Vagina (tissue), 2 donors: Measurements from ENCODE around the gene KLHL9. TPM values are rescaled to one million over a fixed set of nuclear protein-coding genes. Genes with fewer than 3 reads are reported as not detected.
A peak's percentile ranks its signal among the peaks of the same experiment; 100 is the strongest.
"Not testable (repeated sequence)": the region's sequence is repeated elsewhere in the genome, so short reads cannot be mapped to it uniquely, and the experiment has no call there.

Source experiments
- DNase-seq, 2 donors: peaks; one replicate each; pipeline ENCODE4 v3.0.0-alpha.2; 2017; ENCODE audit errors: extremely low spot score in 2 of 2
- H3K27ac ChIP-seq: fragments of 200-600 bp; sonication (generic); one replicate; pipeline ENCODE4 v1.5.1; 2019
- H3K27me3 ChIP-seq: fragments of 200-600 bp; sonication (generic); one replicate; pipeline ENCODE4 v1.5.1; 2019
- H3K36me3 ChIP-seq, 2 donors: fragments of 200-600 bp; sonication (generic); one replicate each; pipeline ENCODE4 v1.5.1; 2017 to 2019
- H3K4me1 ChIP-seq: fragments of 200-600 bp; sonication (generic); one replicate; pipeline ENCODE4 v1.5.1; 2019
- H3K4me3 ChIP-seq, 2 donors: fragments of 200-600 bp; sonication (generic); 1 replicate in 1 of 2; 2 replicates in 1 of 2; pipeline ENCODE4 v1.5.1; 2016 to 2019
- H3K9me3 ChIP-seq: fragments of 200-600 bp; sonication (generic); one replicate; pipeline ENCODE4 v1.5.1; 2019
- POLR2A ChIP-seq, 2 donors: fragments of 450-650 bp; IDR thresholded peaks; one replicate each; pipeline ENCODE4 v1.6.1; 2017; ENCODE audit warnings: antibody characterized with exemption in 2 of 2, mild to moderate bottlenecking in 2 of 2, moderate library complexity in 2 of 2
- POLR2AphosphoS5 ChIP-seq, 2 donors: sonication (generic); formaldehyde crosslinking; IDR thresholded peaks; one replicate each; pipeline ENCODE4 v1.9.0; 2017; ENCODE audit warnings: antibody characterized with exemption in 2 of 2, mild to moderate bottlenecking in 2 of 2, low read depth in 1 of 2; ENCODE audit not compliant: insufficient read depth in 1 of 2
- intact Hi-C: fragments of 100-400 bp; cut with DNase I; formaldehyde crosslinking; loops from one replicate; pipeline ENCODE4 v1.15.1; 2023
- total RNA-seq: library from RNA; depleted of rRNA; stranded (reverse); fragments of >200 nt; gene quantifications from one replicate; pipeline ENCODE4 v1.2.3, GENCODE V29; 2016
- TF ChIP-seq, protein P1 (sequence below), 3 experiments: fragments of 450-650 bp in 2 of 3; fragments of 200-600 bp in 1 of 3; sonication (generic) in 1 of 3; IDR thresholded peaks; one replicate each; pipeline ENCODE4 v1.5.1; 2017 to 2019; ENCODE audit warnings: antibody characterized with exemption in 3 of 3, mild to moderate bottlenecking in 2 of 3, moderate library complexity in 2 of 3

The KLHL9 gene, protein sequence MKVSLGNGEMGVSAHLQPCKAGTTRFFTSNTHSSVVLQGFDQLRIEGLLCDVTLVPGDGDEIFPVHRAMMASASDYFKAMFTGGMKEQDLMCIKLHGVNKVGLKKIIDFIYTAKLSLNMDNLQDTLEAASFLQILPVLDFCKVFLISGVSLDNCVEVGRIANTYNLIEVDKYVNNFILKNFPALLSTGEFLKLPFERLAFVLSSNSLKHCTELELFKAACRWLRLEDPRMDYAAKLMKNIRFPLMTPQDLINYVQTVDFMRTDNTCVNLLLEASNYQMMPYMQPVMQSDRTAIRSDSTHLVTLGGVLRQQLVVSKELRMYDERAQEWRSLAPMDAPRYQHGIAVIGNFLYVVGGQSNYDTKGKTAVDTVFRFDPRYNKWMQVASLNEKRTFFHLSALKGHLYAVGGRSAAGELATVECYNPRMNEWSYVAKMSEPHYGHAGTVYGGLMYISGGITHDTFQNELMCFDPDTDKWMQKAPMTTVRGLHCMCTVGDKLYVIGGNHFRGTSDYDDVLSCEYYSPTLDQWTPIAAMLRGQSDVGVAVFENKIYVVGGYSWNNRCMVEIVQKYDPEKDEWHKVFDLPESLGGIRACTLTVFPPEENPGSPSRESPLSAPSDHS
- total RNA-seq, result 22.3 TPM

DNA sequence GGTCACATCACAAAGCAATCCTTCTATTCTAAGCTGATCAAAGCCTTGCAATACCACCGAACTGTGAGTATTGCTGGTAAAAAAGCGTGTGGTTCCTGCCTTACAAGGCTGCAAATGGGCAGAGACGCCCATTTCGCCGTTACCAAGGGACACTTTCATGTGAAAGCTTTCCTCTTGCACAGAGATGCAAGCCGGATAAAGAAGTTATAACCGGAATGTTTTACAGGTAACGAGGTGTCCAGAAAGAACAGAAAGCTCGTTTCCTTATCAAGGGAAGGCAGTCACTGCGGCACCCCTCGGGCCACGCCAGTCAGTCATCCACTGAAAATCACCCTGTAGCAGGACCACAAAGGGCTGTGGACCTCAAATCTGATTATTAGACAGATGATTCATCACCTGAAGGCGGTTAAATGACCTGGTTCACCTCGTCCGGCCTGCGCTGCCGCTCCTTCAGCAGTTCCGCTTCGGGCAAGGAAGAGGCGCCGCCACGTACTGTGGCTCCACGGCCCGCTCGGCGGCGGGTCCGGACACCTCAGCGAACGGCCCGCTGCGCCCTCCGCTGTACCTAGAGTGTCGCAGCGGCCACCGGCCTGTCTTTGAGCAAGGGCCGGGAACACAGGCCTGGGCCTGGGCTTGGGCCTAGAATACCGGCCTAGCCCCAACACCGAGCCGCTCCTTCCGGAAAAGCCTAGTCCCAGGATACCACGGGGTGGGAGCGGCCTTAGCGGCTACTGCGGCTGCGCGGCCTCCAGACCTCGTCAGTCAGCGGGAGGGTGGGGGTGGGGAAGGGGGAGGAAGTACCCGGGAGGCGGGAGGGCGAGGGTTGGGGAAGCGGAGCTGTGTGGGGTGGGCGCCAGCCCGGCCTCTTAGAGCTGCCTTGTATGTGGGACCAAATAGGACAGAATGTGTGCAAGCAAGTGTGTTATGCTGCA, at the start of gene KLHL9:
Gene KLHL9 (minus strand): TSS at position 704 of the 932 bp plus-strand sequence. CDS start 545 bp downstream, at position 159.
- H3K27me3 ChIP-seq, result no peaks in the 10 kb centered on the region
- H3K4me1 ChIP-seq, result peaks cover 45% of the 10 kb centered on the region
- TF ChIP-seq POLR2AphosphoS5 (IDR thresholded peaks at IDR 0.05; ENCODE audit: insufficient read depth in 1 of 2, low read depth in 1 of 2) (peak in 1 of 2 donors; percentile 96), POLR2A (IDR thresholded peaks at IDR 0.05) (peak in 1 of 2 donors; percentile 47)
- TF ChIP-seq, protein P1, sequence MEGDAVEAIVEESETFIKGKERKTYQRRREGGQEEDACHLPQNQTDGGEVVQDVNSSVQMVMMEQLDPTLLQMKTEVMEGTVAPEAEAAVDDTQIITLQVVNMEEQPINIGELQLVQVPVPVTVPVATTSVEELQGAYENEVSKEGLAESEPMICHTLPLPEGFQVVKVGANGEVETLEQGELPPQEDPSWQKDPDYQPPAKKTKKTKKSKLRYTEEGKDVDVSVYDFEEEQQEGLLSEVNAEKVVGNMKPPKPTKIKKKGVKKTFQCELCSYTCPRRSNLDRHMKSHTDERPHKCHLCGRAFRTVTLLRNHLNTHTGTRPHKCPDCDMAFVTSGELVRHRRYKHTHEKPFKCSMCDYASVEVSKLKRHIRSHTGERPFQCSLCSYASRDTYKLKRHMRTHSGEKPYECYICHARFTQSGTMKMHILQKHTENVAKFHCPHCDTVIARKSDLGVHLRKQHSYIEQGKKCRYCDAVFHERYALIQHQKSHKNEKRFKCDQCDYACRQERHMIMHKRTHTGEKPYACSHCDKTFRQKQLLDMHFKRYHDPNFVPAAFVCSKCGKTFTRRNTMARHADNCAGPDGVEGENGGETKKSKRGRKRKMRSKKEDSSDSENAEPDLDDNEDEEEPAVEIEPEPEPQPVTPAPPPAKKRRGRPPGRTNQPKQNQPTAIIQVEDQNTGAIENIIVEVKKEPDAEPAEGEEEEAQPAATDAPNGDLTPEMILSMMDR (IDR thresholded peaks at IDR 0.05), result no peak
- intact Hi-C loops, result loop anchor here (10.0 kb wide), 1 partner anchor 470 kb away; the partner anchor contains the start of gene MTAP
- DNase-seq, result no peak
- H3K4me3 ChIP-seq, result peak within 1 kb of the TSS; percentile 84 to 90
- H3K27ac ChIP-seq, result peak within 1 kb of the TSS; percentile 94
- H3K9me3 ChIP-seq, result no peaks in the 10 kb centered on the region
- H3K36me3 ChIP-seq, result no peaks in the 10 kb centered on the region

DNA sequence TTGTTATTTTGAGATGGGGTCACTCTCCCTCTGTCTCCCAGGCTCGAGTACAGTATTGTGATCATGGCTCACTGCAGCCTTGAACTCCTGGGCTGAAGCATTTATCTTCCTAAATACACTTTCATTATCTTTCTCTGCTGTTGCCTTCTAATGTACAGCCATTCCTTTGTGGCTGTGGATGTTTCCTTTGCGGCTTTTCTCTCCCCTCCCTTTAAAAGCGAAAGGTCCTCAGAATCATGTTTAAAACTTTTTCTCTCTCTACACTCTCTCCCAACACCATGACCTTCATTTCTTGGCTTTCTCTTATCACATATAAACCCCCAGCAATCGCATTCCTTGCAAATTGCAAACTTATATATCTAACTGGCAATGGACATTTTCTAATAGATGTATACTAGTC, 48.4 kb upstream of the KLHL9 start:
- no peaks in the 10 kb centered on the region for H3K36me3 ChIP-seq
- no peaks in the 10 kb centered on the region for H3K4me1 ChIP-seq
- intact Hi-C loops, result no loop called here
- no peaks in the 10 kb centered on the region for H3K9me3 ChIP-seq
- no peaks in the 10 kb centered on the region for H3K27me3 ChIP-seq
- TF ChIP-seq POLR2A (IDR thresholded peaks at IDR 0.05) (no peak), POLR2AphosphoS5 (IDR thresholded peaks at IDR 0.05; ENCODE audit: insufficient read depth in 1 of 2, low read depth in 1 of 2) (no peak)
- TF ChIP-seq, protein P1 (IDR thresholded peaks at IDR 0.05), result no peak
- no peak overlapping the region for H3K27ac ChIP-seq
- no peak overlapping the region for H3K4me3 ChIP-seq
- DNase-seq, result no peak

DNA sequence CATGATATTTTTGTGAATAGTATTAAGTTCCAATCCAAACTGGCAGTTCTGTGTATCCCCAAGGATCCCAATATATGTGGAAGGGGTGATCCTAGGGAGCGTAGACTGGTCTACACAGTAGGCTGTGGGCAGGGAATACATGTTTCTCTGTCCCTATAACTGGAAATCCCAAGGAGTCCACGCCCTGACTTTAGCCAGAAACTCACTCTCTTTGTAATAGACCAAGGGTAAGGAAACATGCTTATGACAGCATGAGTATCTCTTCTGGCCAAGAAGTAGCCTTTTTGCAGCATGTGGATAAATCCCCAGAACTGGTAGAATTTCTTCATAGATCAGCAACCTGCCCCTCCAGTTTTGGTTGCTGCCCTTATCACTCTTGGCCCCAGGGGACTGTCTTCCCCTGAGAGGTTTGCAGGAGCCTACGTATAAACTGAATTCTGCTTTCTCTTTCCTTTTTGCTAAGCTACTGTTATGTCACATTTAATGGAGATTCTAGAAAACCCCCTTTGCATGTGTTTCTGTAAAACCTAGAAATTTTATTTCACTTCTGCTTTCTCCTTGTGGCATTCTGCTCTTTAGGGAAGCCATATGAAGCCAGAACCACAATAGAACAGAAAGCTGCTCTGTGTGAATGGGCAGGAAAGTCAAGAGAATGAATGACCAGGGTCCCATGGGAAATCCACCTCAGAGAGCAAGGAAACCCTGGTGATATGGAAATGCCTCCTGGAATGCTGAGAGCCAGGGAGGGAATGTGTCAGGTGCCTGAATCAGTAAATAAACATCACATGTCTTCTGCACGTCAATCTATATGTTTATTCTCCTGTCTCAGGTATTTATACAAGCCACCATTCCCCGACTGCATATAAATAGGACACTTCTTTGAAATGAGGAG, 46.5 kb upstream of the KLHL9 start:
- Histone ChIP-seq H3K36me3 (no peaks in the 10 kb centered on the region), H3K27ac (no peak overlapping the region), H3K9me3 (no peaks in the 10 kb centered on the region), H3K27me3 (no peaks in the 10 kb centered on the region), H3K4me3 (no peak overlapping the region), H3K4me1 (no peaks in the 10 kb centered on the region)
- TF ChIP-seq, protein P1 (IDR thresholded peaks at IDR 0.05), result no peak
- DNase-seq, result no peak
- intact Hi-C loops, result no loop called here

DNA sequence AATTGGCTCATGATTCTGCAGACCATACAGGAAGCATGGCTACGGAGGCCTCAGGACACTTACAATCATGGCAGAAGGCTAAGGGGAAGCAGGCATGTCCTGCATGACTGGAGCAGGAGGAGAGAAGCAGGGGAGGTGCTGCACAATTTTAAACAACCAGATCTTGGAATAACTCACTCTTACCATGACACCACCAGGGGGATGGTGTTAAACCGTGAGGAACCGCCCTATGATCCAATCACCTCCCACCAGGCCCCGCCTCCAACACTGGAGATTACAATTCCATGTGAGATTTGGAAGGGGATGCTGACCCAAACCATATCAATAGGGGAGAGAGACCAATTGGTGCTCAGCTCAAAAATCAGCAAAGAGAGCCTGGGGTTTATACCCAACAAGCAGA, 36.3 kb upstream of the KLHL9 start:
- H3K9me3 ChIP-seq, H3K36me3 ChIP-seq, H3K27ac ChIP-seq, H3K27me3 ChIP-seq, H3K4me3 ChIP-seq, H3K4me1 ChIP-seq, intact Hi-C loops, DNase-seq: not testable (repeated sequence)

DNA sequence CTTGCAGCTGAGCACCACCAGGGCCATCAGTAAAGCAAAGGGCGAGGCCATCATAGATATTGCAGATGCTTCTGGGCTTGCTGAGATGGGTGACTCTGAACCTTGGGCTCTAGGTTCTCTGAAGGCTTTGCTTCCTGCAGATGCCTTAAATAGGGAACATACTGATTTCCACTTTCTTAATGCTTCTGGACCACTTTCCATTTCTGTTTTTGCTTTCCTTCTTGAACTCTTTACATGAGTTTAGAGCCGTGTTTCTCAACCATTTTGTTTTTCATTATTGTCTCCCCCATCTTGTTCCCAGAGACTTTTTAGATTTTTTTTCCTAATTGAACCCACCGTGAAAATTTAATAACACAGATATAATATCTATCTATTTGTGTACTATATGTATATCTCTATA, 32.8 kb upstream of the KLHL9 start, which contains the start of gene IFNA13:
Gene IFNA13 (minus strand): TSS at position 101 of the 400 bp plus-strand sequence. CDS start 47 bp downstream, at position 54.
- H3K27me3 ChIP-seq, result no peaks in the 10 kb centered on the region
- no peak within 1 kb of the TSS for H3K4me3 ChIP-seq
- H3K36me3 ChIP-seq, result no peaks in the 10 kb centered on the region
- DNase-seq, result no peak
- H3K9me3 ChIP-seq, result no peaks in the 10 kb centered on the region
- H3K27ac ChIP-seq, result no peak within 1 kb of the TSS
- intact Hi-C loops, result no loop called here
- H3K4me1 ChIP-seq, result no peaks in the 10 kb centered on the region
- TF ChIP-seq, protein P1 (IDR thresholded peaks at IDR 0.05), result no peak
- TF ChIP-seq POLR2AphosphoS5 (IDR thresholded peaks at IDR 0.05; ENCODE audit: insufficient read depth in 1 of 2, low read depth in 1 of 2) (no peak), POLR2A (IDR thresholded peaks at IDR 0.05) (no peak)

DNA sequence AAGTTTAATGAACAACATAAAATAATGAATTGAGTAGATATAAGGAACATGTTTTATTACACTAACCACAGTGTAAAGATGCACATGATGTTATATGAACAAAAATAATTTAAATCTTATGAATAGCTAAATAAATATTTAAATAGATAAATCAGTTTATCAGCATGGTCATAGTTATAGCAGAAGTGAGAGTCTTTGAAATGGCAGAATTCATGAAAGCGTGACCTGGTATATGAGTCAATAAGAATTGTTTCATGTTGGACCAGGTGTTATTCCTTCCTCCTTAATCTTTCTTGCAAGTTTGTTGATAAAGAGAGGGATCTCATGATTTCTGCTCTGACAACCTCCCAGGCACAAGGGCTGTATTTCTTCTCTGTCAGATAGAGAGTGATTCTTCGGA, 32.0 kb upstream of the KLHL9 start:
- H3K4me1 ChIP-seq, DNase-seq, intact Hi-C loops, H3K36me3 ChIP-seq, H3K27me3 ChIP-seq, H3K9me3 ChIP-seq, H3K4me3 ChIP-seq, H3K27ac ChIP-seq: not testable (repeated sequence)
